GM23248 (cell line): ENCODE data around the gene TRPC4.

Experiments used
- EZH2 ChIP-seq: fragments of 200-600 bp; sonication (generic); IDR thresholded peaks from 2 replicates; pipeline ENCODE4 v1.6.1; 2018; ENCODE audit warnings: antibody characterized with exemption, mild to moderate bottlenecking; ENCODE audit not compliant: insufficient read depth, poor library complexity, severe bottlenecking
- EZH2phosphoT487 ChIP-seq: fragments of 200-600 bp; sonication (generic); IDR thresholded peaks from 2 replicates; pipeline ENCODE4 v1.6.1; 2018; ENCODE audit warnings: antibody characterized with exemption, moderate library complexity, mild to moderate bottlenecking, low read depth; ENCODE audit not compliant: insufficient read depth

DNA sequence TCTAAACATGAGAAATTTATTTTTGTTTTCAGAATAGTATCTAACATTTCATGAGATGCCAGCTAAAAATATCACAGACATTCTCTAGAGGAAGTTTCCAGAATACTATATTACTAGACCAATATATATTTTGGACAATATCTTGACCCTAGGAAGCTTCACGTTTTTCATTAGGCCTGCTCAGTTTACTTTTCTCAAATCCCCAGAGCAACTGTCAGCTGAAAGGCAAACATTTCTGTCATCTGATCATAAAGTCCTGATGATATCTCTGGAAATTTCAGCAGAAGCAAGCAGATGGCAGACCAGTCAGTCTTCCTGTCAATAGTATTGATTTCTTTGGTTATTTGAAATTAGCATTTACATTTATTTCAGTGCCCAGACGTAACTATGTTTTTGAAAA lies 275.0 kb downstream of the TRPC4 start:
- no peak for TF ChIP-seq EZH2
- no peak for TF ChIP-seq EZH2phosphoT487
